DMS153 (cell line): ENCODE data around the gene MED25.
A peak's percentile ranks its signal among the peaks of the same experiment; 100 is the strongest.

ENCODE experiments used
- DNase-seq: peaks from one replicate; lab custom pipeline; 2025; lab: John Stamatoyannopoulos, UW

The MED25 gene

DNA sequence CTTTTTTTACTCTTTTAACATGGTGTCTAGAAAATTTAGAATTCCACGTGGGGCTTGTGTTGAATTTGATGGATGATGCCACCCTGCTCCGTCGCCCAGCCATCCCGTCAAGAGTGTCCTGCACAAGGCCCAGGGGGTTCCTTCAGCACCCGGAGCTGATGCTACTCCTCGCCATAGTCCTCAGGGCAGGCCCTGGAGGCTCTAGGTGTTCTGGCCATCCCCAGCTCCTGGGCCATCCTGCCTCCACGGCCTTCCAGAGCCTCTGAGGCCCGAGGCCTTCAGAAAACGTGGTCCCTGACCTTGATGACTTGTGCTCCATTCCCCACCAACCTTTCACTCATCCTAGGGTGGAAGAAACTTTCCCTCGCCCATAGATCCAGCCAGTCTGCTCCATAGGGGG is 55.7 kb downstream of the MED25 start:
- no peak for DNase-seq

GRCh38 chr19:49874503-49875157 is 56.5 kb downstream of the MED25 start:
- DNase-seq = no peak

DNA sequence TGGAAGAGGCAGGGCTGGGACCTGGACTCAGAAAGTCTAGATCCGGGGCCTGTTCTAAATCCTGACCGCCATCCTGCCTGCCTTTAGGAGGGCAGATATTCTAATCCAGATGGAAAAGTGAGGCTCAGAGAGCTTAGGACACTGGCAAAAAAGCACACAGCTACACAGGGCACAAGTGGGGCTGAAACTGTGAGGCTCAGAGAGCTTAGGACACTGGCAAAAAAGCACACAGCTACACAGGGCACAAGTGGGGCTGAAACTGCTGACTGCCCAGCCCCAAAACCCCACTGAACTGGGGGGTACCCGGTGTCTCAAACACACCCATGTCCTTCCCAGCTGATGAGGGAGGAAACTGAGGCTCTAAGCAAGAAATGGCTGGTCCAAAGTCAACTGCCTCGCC is 57.1 kb downstream of the MED25 start:
- DNase-seq = no peak

DNA sequence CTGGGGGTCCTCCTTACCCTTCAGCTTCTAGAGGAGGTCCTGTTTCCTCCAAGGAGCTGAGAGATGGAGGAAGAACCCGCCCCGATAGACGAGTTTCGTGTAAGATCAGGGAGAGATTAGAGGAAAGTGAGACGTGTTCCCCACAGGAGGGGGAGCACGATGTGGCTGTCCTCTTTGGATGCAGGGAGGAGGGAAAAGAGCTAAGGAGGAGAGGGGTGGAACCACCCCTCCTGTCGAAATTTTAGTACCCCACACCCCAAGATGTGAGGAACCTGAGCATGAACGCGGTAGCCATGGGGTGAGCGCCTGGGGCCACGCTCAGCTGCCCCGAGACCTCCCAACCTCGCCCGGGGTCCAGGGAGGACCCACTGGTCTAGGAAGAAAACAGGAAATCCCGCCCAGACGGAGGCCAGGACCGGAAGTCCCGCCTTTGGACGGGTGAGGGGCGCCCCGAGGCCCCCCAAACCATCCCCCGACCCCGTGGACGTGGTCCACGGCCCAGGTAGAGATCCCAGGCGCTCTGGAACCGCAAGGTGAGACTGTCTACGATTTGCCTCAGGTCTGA is 57.9 kb downstream of the MED25 start:
- DNase-seq = no peak

GRCh38 chr19:49876422-49877019 is 58.4 kb downstream of the MED25 start:
- DNase-seq = peak; percentile 97

- DNase-seq = peak; percentile 100
Measured at GRCh38 chr19:49877020-49877878, 59.2 kb downstream of the MED25 start, which contains the start of the genes AKT1S1 and TBC1D17. Gene AKT1S1, minus strand, starts transcription at chr19:49877355. Its CDS starts 4,060 bp downstream, at chr19:49873295. Gene TBC1D17, plus strand, starts transcription at chr19:49877702. Its CDS starts 22 bp downstream, at chr19:49877724.

GRCh38 chr19:49877879-49878743 is 60.0 kb downstream of the MED25 start:
- peak; percentile 92 for DNase-seq

GRCh38 chr19:49878744-49879070 is 60.6 kb downstream of the MED25 start:
- no peak for DNase-seq

GRCh38 chr19:49879243-49879963 is 61.3 kb downstream of the MED25 start:
- no peak for DNase-seq

DNA sequence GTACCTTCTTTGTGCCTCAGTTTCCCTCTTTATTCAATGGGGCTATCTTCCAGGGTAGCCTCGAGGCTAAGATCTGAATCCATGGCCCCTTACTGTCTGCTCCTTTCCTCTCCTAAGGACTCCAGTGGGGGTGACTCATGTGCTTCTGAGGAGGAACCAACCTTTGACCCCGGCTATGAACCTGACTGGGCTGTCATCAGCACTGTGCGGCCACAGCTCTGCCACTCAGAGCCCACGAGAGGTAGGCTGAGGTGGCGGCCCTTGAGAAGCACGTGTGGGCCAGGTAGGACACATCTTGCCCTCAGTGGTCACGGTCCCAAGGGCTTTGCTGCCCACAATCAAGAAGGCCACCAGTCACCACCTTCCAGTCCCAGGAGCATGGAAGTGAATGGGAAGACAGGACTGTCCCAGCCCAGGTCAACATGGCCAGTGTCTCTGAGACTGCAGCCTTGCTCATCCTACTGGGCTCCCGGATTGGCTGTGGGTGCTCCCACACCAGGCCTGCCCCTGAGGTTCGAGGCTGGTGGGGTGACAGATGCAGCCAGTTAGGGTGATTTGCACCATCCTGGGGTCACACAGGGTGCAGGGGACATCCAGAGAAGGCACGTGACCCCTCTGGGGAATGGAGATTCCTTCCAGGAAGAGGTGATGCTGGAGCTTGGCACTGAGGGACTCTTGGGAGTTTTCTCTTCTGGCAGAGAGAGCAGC is 62.2 kb downstream of the MED25 start:
- no peak for DNase-seq

GRCh38 chr19:49881186-49881585 is 63.1 kb downstream of the MED25 start:
- no peak for DNase-seq

DNA sequence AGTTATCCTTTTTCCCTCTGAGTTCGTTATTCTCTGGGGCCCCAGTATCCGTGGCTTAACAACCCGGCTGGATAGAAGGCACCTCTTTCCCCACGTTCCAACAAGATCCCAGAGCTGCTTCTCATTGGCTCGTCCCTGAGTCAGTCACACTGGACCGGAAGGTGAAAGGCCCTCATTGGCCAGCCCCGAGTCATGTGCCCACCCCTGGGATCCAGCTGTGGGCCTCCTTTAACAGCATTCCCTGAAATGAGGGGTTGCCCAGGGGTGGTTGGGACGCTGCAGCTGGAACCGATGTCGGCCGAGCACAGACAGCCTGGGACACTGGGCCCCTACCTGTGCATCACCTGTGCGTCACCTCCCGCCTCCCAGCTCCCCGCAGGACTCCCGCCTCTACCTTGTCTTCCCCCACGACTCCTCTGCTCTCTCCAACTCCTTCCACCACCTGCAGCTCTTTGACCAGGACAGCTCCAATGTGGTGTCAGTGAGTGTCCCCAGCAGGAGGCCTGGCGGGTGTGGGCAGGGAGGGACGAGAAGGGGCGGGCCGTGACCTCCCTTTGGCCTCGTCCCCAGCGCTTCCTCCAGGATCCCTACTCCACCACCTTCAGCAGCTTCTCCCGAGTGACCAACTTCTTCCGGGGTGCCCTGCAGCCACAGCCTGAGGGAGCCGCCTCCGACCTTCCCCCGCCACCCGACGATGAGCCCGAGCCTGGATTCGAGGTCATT is 63.7 kb downstream of the MED25 start:
- DNase-seq = no peak

GRCh38 chr19:49882643-49883042 is 64.6 kb downstream of the MED25 start:
- DNase-seq = no peak

DNA sequence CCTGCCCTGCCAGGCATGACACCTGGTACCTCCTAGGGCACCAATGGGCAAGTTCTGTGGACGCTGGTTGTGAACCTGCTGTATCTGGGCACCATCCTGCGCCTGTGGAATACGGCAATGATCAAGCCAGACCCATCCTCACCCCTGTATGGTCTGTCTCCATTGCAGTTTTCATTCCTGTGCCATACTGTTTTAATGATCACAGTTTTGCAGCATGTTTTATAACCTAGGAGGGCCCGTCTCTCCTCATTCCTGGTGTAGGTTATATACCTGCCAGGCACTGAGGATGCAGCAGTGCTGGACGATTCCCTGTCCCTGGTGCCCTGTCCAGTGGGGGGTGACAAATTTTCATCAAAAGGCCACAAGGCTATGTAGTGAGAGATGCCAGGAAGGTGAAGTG is 65.0 kb downstream of the MED25 start:
- no peak for DNase-seq

DNA sequence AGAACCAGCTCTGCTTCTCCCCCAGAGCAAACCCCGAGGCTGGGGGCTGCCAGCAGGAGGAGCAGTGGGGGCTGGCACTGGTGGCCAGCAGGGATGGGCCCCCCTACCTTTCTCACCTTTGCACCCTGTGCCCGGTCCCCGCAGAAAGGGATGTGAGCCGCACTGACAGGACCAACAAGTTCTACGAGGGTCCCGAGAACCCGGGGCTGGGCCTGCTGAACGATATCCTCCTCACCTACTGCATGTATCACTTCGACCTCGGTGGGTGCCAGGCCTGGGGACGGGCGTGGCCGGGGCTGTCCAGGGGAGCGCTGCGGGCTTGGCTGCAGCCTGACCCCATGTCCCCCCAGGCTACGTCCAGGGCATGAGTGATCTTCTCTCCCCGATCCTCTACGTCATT is 66.0 kb downstream of the MED25 start:
- DNase-seq = no peak

- DNase-seq = no peak
Measured at GRCh38 chr19:49884760-49885159, 66.7 kb downstream of the MED25 start.
